GM19328 (cell line): Measurements from ENCODE around the gene GPC6.

Experiments
- ATAC-seq: cut with Tn5 transposase; IDR thresholded peaks from one replicate; pipeline ENCODE4 v1.9.1; 2021; ENCODE audit warnings: mild to moderate bottlenecking, moderate library complexity; ENCODE audit not compliant: unreplicated experiment

The GPC6 gene

DNA sequence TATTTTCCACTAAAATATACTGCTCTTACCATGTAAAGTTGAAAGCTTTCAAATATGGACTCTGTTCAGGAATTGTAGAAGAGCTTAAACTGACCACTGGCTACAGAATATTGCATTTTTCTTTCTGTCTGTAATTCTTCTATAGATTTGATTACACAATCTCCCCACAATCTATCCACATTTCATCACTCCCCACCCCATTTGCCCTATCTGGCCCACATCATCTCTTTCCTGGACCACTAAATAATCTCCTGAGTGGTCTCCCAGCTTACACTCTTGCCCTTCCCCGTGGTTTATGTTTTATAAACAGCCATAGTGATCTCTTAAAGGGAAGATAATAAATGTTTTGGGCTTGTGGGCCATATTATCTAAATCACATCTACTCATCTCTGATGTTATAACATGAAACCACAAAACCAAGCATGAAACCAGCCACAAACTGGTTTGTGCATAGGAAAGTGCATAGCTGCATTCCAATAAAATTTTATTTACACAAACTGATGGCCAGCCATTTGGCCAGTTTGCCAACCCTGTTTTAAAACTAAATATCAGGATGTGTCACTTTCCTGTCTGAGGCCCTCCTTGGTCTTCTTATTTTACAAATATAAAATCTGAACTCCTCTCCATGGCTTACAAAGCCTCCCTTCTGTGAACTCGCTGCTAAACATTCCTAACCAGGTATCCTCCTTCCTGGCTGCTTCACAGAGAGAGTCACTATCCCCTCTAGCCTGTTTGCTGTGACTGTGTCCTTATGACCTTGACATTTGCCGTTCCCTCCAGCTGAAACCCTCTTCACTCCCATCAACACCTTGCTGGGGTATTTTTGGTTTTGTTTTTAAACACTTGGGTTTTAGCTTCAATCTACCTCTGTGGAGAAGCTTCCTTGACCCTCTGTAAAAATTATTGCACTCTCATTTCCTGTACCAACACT lies 500.9 kb downstream of the GPC6 start:
- ATAC-seq, result no peak

DNA sequence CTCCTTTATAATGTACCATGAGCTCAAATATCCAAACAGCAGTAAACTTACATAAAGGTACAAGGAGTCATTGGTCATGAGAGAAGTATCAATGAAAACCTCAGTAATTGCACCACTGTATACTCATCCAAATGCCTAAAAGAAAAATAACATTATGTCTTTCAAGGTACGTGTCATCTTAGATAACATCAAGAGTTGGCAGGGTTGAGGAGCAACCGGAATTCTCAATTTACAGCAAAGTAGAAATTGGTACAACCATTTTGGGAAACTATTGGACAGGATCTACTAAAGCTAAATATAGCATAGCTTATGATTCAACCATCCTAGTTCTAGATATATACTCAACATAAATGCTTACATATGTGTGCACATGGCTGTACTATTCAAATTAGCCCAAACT lies 502.8 kb downstream of the GPC6 start:
- no peak for ATAC-seq

DNA sequence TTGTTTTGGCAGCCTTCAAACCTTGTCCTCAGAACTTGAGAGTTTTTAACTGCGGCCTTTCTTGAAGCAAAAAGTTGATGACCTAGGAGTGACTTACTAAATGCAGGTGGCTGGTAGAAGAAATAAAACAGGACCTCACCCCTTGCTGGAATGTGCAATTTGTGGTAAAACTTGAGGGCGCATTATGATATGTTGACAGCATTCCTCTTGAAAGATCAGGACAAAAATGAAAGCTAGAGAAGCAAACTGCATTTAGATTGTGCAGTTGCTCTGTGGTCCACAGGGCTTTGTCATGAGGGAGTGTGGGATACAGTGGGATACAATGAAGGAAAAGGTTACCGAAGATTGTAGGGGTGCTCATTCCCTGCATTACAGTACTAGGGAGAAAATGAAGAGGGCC lies 504.2 kb downstream of the GPC6 start:
- no peak for ATAC-seq

DNA sequence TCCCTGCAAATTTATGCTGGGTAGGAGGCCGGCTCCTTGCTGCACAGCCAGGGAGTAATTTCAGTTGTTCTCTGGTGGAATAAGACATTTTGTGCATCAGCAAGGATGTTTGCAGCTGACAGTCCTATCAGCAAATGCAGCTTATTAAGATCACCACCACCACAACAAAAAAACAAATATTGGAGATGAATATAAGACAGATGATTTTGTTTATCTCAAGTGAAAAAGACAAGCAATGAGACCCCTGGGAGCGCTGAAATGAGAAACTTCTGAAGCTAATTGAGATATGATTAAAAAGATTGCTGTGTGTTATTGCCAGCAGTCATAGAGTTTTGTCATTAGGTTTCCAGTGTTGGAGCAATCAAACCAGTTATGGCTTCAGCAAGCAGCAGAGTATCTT lies 505.6 kb downstream of the GPC6 start:
- ATAC-seq, result no peak

DNA sequence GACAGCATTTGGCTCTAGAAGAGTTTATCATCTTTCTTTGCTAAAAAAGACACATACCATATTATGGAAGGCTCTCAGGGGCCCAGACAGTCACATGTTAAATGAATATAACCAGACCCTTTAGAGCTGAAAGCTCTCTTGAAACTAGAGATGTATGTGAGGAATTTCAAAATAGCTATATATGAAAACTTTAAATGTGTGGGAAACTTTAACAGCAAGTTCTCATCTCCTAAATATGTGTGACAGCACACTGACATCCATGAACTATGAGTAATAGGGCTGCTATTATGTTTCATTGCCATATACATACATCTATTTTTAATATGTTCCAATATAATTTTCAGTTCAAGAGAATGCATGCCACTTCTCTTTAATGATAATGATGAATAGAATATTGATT lies 509.5 kb downstream of the GPC6 start:
- ATAC-seq, result no peak

DNA sequence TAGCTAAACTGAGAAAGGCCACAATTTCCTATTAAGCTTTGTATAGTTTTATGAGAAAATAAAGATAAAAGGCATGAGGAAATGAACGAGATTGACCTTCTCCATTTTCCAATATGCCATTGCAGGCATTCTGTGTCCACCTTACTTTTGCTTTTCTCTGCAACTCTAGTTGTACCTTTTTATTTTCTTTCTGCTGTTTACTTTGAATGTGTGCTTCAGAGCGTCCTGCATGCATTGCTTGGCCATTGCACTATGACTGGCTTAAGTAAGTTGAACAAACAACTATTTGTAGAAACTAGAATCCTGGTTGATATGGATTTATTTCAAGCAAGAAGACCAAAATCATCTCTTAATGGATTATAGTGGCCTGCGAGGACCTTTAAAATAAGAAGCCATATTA lies 510.3 kb downstream of the GPC6 start:
- ATAC-seq, result no peak

DNA sequence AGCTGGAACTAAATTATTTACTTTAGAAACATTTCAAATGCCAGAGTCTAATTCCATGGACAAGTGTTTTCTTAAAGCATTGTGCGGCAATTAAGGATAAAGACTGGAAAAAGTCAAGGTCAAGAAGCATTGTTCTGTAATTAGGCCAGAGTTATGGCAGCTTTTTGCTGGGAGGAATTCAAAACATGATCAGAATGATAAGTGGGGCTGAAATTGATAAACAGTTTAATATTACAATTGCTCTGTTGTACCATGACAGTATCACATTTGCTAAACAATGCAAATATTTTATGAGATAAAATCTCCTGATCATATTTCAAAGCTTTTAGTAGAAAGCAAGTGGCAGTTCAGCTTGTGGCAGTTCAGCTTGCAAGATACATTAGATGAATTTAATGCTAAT lies 513.7 kb downstream of the GPC6 start:
- ATAC-seq, result no peak

DNA sequence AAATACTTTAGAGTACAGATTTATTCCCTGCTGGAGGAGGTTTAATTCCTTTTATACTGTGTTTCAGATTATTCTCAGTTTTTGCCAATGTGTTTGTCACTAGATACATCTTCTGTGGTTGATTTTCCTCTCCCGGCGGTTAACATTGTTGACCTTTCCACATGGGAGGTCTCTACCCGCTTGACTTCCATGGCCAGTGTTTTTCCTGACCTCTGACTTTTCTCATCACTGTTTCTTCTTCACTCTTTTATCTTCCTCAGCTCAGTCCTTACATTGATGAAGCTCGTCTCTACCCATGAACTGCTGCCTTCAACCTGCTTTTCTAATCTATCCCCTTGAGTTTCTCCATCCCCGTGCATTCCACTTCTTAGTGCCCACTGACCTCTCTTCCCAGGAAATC lies 517.4 kb downstream of the GPC6 start:
- no peak for ATAC-seq

DNA sequence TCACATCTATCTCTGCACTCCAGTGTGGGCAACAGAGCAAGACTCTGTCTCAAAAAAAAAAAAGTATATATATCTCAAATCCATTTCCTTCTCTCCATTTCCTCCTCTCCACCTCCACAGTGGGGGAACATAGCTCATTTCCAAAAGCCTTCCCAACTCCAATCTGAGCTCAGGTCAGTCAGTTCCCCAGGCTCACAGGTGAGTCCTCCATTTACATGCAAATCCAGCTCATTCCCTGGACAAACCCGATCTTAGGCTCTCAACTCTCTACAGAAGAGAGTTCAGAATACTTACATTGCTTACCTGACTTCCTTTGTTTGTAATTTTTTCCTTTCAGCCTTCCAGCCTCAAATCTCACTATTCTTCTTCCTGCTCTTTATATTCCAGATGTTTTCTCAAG lies 518.3 kb downstream of the GPC6 start:
- no peak for ATAC-seq

DNA sequence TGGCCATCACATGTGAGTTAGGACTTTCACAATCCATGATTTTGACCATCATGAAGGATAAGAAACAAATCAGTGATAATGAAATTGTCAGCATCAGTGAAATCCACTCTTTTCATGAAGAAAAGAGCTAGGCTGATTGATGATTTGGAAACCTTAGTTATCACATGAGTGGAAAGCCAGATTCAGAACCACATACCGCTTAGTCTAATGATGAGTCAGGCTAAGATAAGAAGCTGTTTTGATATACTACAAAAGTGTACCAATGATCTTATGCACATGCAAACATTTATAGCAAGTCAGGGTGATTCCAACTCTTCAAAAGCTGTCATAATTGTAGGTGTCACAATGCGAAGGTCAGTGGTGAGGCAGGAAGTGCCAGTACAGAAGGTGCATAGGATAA lies 519.3 kb downstream of the GPC6 start:
- no peak for ATAC-seq

DNA sequence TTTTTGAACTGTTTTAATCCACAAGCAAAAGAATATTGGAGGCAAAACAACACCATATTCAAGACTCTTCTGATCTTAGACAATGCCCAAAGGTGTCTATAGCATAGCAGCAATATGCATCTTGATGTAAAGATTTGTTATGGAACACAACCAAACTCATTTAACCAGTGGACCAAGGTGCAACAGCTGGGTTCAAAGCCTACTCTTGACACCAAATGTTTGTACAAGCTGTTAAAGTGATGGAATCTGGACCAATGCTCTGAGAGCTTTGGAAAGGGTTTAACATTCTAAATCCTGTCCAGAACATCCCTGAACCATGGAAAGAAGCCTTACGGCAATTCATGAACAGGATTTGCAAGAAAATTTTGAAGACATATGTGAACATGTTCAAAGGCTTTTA lies 520.0 kb downstream of the GPC6 start:
- ATAC-seq, result no peak

DNA sequence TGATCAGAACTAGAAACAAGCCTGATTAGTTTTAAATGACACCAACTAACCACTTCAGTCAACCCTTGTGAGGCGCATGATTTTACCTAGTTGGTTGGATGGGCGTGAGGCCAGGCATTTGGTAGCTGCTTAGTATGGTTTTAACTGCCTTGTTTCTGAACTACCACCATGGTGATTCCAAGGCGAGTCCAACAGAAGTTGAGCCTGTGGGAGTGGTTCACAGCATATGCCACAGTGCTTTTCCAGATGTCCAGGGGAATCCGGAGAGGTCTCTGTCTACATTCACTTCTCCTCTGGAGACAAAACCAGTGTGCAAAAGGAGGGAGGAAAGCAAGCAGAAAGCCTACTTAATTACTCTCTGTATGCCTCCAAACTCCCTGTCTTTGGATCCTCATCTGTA lies 524.1 kb downstream of the GPC6 start:
- no peak for ATAC-seq

DNA sequence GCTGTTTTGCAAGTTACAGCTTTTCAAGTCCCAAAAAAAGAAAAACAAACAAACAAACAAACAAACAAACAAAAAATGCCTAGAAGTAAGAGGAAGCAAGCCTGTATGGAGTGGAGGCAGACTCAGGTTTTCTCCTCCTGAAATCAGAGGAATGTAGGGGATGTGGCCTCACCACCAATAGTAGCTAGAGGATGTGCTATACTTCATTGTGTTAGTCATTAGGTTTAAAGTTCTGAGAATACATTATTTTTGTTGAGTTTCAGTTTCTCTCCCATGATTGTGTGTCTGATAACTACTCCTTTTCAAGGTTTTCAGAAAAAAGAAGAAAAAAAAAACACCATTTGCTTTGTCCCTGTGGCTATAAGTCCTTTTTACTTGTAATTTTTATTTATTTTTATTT lies 524.5 kb downstream of the GPC6 start:
- ATAC-seq, result no peak

DNA sequence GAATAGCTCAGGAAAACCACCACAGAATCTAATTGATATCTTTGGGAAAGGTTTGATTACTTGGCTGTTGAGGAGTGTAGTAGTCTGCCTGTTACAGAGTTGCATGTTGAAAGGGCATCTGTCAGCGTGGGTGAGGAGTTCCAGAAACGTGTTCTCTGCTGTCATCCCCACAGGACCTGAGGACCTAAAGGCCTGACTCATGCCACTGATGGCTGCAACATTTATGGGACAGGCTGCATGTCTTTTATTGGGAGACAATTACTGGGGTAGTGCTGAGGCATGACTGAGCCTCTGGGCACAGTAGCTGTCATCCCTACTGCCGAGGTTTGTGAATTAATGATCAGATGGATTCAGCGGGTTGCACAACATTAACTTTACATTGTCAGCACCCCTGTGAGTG lies 525.9 kb downstream of the GPC6 start:
- no peak for ATAC-seq

DNA sequence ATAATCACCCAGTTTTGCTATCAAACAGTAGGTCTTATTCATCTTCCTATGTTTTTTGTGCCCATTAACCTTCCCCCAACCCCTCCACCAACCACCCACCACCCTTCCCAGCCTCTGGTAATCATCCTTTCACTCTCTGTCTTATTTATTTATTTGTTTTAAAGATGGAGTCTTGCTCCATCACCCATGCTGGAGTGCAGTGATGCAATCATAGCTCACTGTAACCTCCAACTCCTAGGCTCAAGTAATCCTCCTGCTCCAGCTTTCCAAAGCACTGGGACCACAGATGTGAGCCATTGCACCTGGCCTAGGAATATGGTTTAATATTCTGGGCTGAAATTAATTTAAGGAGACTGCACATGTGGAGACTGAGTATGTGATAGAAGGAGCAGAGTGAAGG lies 527.0 kb downstream of the GPC6 start:
- ATAC-seq, result no peak

DNA sequence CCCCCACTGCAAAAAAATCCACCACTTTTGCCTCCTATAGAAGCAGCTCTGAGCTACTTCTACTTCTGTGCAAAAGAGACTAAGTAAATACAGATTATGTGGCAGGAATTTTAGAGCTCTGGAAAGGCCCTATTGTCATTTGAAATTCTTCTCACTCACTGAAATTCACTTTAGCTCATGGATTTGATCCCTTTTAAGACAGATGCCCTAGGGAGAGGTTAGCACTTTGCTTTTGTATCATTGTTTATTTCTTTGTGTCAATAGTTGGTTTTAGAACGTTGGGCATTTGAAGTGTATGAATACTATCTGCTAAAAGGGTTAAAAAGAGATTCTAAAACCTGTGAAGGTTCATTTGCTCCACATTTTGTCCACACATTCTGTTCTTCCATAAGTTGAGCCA lies 528.7 kb downstream of the GPC6 start:
- no peak for ATAC-seq

DNA sequence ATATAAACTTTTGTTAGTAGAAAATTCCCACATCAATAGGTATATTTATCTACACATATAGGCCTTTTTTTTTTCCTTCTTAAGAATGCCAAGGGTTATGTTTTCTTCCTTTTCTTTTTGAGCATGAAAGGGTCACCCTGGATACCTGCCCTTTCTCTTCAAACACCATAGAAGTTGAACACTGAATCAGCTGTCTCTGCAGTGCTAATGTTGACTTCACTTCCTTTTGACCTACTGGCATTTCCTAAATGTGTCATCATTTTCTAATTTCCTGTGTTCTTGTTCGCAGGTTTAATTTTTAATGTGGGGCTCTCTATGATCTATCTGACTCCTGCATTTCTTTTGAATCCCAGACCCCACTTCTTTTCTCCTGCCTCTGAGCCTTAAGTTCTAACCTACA lies 532.0 kb downstream of the GPC6 start:
- ATAC-seq, result no peak

DNA sequence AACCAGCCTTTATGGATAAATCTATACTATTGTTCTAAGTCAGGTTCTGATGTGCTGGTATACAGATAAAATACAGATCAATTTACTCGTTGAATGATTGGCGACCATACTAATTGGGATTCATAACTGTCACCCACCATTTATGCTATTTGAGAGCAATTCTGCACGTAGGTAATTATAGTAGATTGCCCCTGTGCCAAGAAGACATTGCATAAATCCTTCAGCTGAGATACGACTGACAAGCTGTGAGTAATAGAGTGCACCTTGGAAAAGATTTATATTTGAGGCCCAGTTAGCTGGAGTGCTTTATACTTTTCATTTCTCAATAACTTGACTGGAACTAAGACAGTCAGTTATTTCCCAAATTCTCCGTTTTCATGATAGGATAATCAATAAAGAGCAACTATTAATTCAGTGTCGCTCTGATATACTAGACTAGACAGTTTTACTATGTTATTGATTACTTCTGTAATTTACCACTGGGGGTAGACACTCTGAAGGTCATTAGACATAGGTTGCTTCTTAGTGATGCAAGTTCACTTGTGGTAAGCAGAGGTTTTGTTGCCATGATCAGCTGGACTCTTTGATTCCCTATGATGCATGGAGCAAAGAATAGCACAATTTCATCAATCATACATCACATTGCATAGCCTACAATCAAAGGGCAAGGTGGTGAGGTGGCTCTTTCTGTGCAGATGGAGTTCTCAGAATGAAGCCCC lies 536.3 kb downstream of the GPC6 start:
- no peak for ATAC-seq

DNA sequence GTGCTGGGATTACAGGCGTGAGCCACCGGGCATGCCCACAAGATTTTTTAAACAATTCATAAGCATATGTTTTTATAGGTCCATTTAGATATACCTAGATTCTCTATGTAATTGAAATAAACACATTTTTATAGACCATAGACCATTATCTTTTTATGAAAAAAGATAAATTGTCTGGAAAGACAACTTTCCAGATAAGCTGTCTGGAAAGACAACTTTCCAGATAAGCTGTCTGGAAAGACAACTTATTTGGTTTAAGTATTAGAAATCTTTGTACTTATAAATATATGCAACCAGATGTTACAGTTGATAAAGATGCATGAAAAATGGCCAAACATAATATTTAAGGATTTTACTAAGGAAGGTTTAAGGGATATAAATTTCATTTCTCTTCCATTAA lies 538.5 kb downstream of the GPC6 start:
- no peak for ATAC-seq

DNA sequence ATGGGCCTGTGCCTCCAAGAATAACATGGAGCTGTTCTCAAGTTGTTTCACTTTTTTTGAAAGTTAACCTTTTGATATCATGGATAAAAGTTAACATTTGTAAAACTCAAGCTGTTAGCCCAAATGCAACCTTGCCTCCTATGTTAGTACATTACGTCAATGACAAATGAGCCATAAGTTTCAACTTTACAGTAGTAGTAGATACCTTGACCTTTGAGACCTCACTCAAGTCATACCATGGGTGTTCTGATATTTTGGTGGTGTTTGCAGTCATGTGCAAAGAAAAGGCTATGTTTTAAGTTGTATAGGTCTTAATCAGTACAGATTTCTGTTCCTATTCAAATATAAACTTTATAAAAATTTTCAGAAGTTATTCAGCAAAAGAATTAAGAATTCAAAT lies 539.2 kb downstream of the GPC6 start:
- ATAC-seq, result no peak

DNA sequence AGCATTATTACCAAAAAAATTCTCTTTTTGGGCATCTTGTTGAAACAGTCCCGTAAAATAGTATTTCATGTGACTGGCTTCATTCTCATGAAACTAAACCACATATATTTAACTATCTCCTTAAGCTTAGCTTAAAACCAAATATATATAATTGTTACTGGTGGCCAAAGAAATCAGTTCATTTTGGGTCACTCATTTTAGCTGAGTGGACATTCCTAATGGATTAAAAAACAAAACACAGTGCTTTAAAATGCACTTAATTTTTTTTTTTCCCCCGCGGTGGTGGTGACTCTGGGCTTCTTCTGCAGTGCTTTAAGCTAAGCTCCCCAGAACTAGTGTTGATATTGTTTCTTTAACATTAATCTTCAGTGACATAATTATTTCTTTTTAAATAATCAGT lies 540.1 kb downstream of the GPC6 start:
- no peak for ATAC-seq

DNA sequence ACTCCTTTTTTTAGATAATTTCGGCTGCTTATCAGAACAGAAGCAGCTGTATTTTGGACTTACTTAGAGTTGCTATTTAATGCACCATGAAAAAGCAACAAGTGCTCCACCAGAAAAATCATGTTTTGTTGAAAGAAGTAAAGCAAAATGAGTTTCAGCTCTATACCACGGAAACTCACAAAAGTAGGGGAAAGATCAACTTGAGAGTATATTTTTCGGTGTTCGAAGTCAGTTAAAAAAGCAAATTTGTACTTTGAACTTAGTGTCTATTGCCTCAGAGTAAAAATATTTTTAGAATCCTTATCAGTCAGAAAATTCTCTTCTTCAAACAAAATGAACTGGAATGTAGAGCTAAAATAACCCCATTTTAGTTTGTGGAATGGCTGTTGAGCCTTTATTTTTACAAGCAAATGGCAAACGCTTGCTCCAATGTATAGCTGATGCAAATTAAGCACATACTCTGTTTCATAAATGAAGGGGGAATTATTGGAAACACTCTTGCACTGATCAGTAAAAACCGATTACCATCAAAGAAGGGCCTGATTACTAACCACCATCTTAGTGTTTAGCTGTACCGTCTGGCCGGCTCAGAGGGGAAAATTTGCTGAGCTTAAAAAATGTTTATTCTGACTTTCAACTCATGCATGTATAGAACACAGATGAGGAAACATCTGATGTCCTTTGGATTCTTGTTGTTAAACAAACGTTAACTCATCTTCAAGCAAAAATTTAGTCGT lies 540.7 kb downstream of the GPC6 start:
- no peak for ATAC-seq
